ES-I3 (cell line): ENCODE data around the gene GBP6.
"Not testable (repeated sequence)": the region's sequence is repeated elsewhere in the genome, so short reads cannot be mapped to it uniquely, and the experiment has no call there.

ENCODE experiments used
- H3K36me3 ChIP-seq: 2 replicates; pipeline ENCODE4 v1.6.1; 2013; ENCODE audit warnings: mild to moderate bottlenecking, low read length, control low read depth, moderate library complexity; ENCODE audit not compliant: insufficient read depth
- H3K4me1 ChIP-seq: 2 replicates; pipeline ENCODE4 v1.6.1; 2013; ENCODE audit warnings: mild to moderate bottlenecking, control low read depth, low read length; ENCODE audit not compliant: insufficient read depth
- H3K9ac ChIP-seq: 2 replicates; pipeline ENCODE4 v1.6.1; 2013; ENCODE audit warnings: low read depth, mild to moderate bottlenecking, low read length, moderate library complexity
- H3K9me3 ChIP-seq: 2 replicates; pipeline ENCODE4 v1.6.1; 2013; ENCODE audit warnings: mild to moderate bottlenecking, low read length, moderate library complexity; ENCODE audit not compliant: control insufficient read depth, insufficient read depth

The GBP6 gene

DNA sequence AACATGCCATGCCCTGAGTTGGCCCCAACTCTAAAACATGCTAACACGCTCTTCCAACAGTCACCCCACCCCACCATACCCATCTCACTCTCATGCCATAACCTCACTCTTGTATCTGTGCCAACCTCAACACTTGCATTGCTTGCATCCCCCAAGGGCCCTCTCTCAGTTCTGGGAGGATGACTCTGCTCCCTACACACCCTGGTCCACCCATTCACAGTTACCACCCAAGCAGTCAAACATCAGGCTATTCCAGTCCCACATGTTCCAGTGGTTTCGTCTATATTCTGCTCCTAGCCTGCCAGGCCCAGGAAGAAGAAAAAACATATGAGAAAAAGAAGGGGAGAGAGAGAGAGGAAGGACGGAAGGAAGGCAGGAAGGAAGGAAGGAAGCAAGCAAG lies 31.0 kb downstream of the GBP6 start:
- Histone ChIP-seq H3K9me3 (no peaks in the 10 kb centered on the region), H3K9ac (no peak overlapping the region), H3K36me3 (no peaks in the 10 kb centered on the region), H3K4me1 (no peaks in the 10 kb centered on the region)

GRCh38 chr1:89396902-89397301 lies 33.0 kb downstream of the GBP6 start:
- Histone ChIP-seq H3K9me3 (no peaks in the 10 kb centered on the region), H3K36me3 (no peaks in the 10 kb centered on the region), H3K4me1 (no peaks in the 10 kb centered on the region), H3K9ac (no peak overlapping the region)

DNA sequence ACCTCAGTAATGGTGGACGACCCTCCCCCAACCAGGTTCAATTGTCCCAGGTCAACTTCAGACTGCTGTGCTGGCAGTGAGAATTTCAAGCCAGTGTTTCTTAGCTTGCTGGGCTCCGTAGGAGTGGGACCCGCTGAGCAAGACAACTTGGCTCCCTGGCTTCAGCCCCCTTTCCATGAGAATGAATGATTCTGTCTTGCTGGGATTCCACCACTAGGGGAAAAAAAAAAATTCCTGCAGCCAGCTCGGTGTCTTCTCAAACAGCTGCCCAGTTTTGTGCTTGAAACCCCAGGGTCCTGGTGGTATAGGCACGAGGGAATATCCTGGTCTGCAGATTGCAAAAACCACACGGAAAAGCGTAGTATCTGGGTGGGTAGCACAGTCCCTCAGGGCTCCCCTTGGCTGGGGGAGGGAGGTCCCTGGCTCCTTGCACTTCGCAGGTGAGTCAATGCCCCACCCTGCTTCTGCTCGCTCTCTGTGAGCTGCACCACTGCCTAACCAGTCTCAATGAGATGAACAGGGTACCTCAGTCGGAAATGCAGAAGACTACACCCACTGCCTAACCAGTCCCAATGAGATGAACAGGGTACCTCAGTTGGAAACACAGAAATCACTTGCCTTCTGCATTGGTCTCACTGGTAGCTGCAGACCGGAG lies 41.5 kb downstream of the GBP6 start:
- H3K9ac ChIP-seq, result no peak overlapping the region
- H3K36me3 ChIP-seq, result no peaks in the 10 kb centered on the region

GRCh38 chr1:89407360-89407759 lies 43.5 kb downstream of the GBP6 start:
- Histone ChIP-seq H3K4me1 (no peaks in the 10 kb centered on the region), H3K36me3 (no peaks in the 10 kb centered on the region), H3K9me3 (no peaks in the 10 kb centered on the region), H3K9ac (no peak overlapping the region)

More for the DNA sequence above, 41.5 kb downstream of the GBP6 start:
- Histone ChIP-seq H3K4me1 (no peaks in the 10 kb centered on the region), H3K9me3 (no peaks in the 10 kb centered on the region)

DNA sequence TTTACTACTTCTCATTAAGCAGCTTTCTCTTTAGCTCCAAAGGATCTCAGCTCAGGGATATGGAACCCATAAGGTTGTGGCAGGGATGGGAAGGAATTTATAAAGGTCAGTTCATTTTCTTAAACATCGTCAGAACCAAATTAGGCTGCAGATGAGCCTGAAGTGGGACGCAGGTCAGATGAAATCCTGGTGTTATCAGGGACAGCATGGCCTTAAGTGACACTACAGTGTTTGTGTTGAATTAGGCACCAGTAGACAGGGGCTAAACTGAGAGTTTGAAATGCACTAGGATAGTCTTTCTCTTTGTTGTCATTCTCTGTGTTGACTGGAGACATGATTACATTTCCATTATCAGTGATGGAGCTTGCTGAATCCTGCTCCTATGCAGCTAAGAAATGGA lies 43.9 kb downstream of the GBP6 start:
- H3K9ac ChIP-seq, H3K9me3 ChIP-seq: not testable (repeated sequence)

GRCh38 chr1:89425056-89425455 lies 61.2 kb downstream of the GBP6 start:
- Histone ChIP-seq H3K36me3 (no peaks in the 10 kb centered on the region), H3K9me3 (no peaks in the 10 kb centered on the region)

More for the DNA sequence above, 43.9 kb downstream of the GBP6 start:
- not testable (repeated sequence) for H3K4me1 ChIP-seq, H3K36me3 ChIP-seq

DNA sequence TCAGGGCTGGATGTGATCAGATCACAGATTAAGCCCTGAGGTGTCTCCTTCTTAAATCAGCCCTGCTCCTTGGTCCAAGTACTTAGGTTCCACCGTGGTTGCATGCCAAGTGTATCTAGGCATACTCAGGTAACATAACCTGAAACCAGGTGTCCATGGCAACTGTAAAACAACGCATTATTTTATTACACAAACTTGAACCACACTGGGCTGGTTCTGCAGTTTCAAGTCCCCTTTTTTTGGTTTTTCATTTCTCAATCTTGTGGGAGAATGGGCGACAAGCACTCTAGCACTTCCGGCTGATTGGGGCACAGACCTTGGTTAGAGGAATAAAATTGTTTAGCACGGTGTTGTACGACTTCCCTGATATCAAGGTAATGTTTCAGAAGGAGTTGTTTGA lies 65.2 kb downstream of the GBP6 start:
- Histone ChIP-seq H3K4me1 (no peaks in the 10 kb centered on the region), H3K9me3 (no peaks in the 10 kb centered on the region), H3K36me3 (no peaks in the 10 kb centered on the region), H3K9ac (no peak overlapping the region)

More at GRCh38 chr1:89425056-89425455, 61.2 kb downstream of the GBP6 start:
- H3K9ac ChIP-seq, result no peak overlapping the region
- no peaks in the 10 kb centered on the region for H3K4me1 ChIP-seq

GRCh38 chr1:89429681-89430080 lies 65.8 kb downstream of the GBP6 start:
- not testable (repeated sequence) for H3K9ac ChIP-seq, H3K4me1 ChIP-seq, H3K36me3 ChIP-seq, H3K9me3 ChIP-seq

DNA sequence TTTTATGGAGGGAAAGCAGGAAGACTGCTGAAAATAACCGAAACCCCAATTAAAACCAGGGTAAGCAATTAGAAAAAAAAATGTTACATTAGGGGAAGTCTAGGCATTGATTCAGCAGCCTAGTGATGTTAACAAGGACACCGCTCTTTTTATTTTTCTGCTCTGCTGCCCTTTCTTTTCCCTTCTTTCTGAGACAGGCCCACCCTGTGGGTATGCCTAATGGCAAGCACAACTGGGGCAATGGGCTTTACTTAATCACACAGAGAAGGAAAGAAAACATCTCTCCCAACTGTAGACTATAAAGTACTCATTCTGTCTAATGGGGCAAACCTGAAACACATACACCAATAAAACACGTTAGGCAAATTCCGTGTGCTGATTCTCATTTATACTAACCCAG lies 69.6 kb downstream of the GBP6 start:
- Histone ChIP-seq H3K36me3 (no peaks in the 10 kb centered on the region), H3K4me1 (no peaks in the 10 kb centered on the region), H3K9ac (no peak overlapping the region), H3K9me3 (no peaks in the 10 kb centered on the region)

- not testable (repeated sequence) for H3K4me1 ChIP-seq, H3K36me3 ChIP-seq, H3K9me3 ChIP-seq, H3K9ac ChIP-seq
Observed at GRCh38 chr1:89434058-89434780, 70.4 kb downstream of the GBP6 start.
